Pancreas (tissue), 10 donors: ENCODE data around the gene AXL. TPM values are rescaled to one million over a fixed set of nuclear protein-coding genes. Genes with fewer than 3 reads are reported as not detected.
A peak's percentile ranks its signal among the peaks of the same experiment; 100 is the strongest.

Experiments used
- ATAC-seq, 4 donors: fragments of 200-7000 bp; cut with Tn5 transposase; one replicate each; pipeline versions ENCODE4 v1.8.0 to v1.9.1; 2020; ENCODE audit warnings: mild to moderate bottlenecking in 4 of 4, moderate library complexity in 4 of 4
- DNase-seq, 6 donors: peaks; one replicate each; pipeline ENCODE4 v3.0.0-alpha.2; 2020
- FAIRE-seq: peaks from 2 replicates; lab custom pipeline; 2012; peaks lifted over from hg19 to GRCh38; lab: Jason Lieb, UNC
- H3K27ac ChIP-seq, 4 donors: fragments of 200-600 bp; sonication (generic); 1 replicate in 3 of 4; 2 replicates in 1 of 4; pipeline versions ENCODE4 v1.5.0 to v1.8.0; 2020
- H3K27me3 ChIP-seq, 4 donors: fragments of 200-600 bp; one replicate each; pipeline ENCODE4 v1.8.0; 2021
- H3K36me3 ChIP-seq, 3 donors: fragments of 200-600 bp; sonication (generic) in 1 of 3; one replicate each; pipeline versions ENCODE4 v1.5.0 to v1.8.0; 2020 to 2021
- H3K4me1 ChIP-seq, 3 donors: fragments of 200-600 bp; one replicate each; pipeline ENCODE4 v1.8.0; 2021
- H3K4me3 ChIP-seq, 4 donors: fragments of 200-600 bp; sonication (generic) in 2 of 4; one replicate each; pipeline versions ENCODE4 v1.5.0 to v1.8.0; 2020 to 2021
- H3K9me3 ChIP-seq, 4 donors: fragments of 200-600 bp; one replicate each; pipeline ENCODE4 v1.8.0; 2021
- WGBS, 2 donors: extraction: QIAGEN DNeasy Blood & Tissue Kit; methylation state at CpG; one replicate each; pipeline ENCODE4 v1.1.7; 2013; 5-methylcytosine and 5-hydroxymethylcytosine counted together
- intact Hi-C, 3 donors: fragments of 100-400 bp; cut with DNase I; formaldehyde crosslinking; loops; one replicate each; pipeline versions ENCODE4 v1.11.1 to v1.14.2; 2022
- polyA plus RNA-seq, 2 donors: library from polyadenylated mRNA; stranded (reverse); fragments of 200-250 nt; gene quantifications; one replicate each; pipeline ENCODE4 v1.2.3, GENCODE V29; 2013
- total RNA-seq, 6 donors: library from RNA; stranded (reverse); fragmentation: NEBNext Ultra II Directional in 4 of 6; extraction: Animal tissue kit (Norgen Biotek cat#: 25700) in 4 of 6; gene quantifications; one replicate each; pipeline versions ENCODE4 v1.2.1 to v1.2.4, GENCODE V29; 2021 to 2023
- TF ChIP-seq, protein P1 (sequence below), 4 donors: fragments of 200-600 bp; sonication (generic) in 3 of 4; IDR thresholded peaks; one replicate each; pipeline versions ENCODE4 v1.5.0 to v1.8.0; 2021; ENCODE audit warnings: antibody characterized with exemption in 4 of 4
- donor health status: healthy with polysubstance abuse.
- donor health status: DM: no; HTN: no; CAD: no; lungs with moderate emphysema.
- donor health status: DM: no; HTN: no; CAD: no.
- donor health status: control.
- donor health status: control.
- donor health status: Bipolar disorder and iron deficiency.
- donor health status: DM: yes; HTN: yes; CAD: no.
- donor health status: DM: no; HTN: no; CAD: no.
- donor health status: DM: no; HTN: no; CAD: no.
- donor health status: DM: yes; HTN: yes; CAD: no.

AXL gene
- total and polyA plus RNA-seq, 8 donors, result 1.2 to 16.6 (median 3.3) TPM

GRCh38 chr19:41219924-41220567, 1.0 kb downstream of the AXL start:
- H3K27me3 ChIP-seq, result no peaks in the 10 kb centered on the region
- H3K4me3 ChIP-seq, result peak overlapping the region in 1 of 4 donors; percentile 33
- H3K36me3 ChIP-seq, result no peaks in the 10 kb centered on the region
- ATAC-seq (no peak), DNase-seq (peak in 1 of 6 donors; percentile 25), FAIRE-seq (no peak)
- TF ChIP-seq, protein P1, sequence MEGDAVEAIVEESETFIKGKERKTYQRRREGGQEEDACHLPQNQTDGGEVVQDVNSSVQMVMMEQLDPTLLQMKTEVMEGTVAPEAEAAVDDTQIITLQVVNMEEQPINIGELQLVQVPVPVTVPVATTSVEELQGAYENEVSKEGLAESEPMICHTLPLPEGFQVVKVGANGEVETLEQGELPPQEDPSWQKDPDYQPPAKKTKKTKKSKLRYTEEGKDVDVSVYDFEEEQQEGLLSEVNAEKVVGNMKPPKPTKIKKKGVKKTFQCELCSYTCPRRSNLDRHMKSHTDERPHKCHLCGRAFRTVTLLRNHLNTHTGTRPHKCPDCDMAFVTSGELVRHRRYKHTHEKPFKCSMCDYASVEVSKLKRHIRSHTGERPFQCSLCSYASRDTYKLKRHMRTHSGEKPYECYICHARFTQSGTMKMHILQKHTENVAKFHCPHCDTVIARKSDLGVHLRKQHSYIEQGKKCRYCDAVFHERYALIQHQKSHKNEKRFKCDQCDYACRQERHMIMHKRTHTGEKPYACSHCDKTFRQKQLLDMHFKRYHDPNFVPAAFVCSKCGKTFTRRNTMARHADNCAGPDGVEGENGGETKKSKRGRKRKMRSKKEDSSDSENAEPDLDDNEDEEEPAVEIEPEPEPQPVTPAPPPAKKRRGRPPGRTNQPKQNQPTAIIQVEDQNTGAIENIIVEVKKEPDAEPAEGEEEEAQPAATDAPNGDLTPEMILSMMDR (IDR thresholded peaks at IDR 0.05), result no peak
- WGBS, 2 donors, result 14 to 26% methylated on average over 16 of the region's 16 CpGs
- no peaks in the 10 kb centered on the region for H3K9me3 ChIP-seq
- no peaks in the 10 kb centered on the region for H3K4me1 ChIP-seq
- no peak overlapping the region for H3K27ac ChIP-seq
- intact Hi-C loops, result loop anchor here in 1 of 3 donors (5.0 kb wide), 1 partner anchor 37 kb away; no protein-coding TSS in a partner anchor

DNA sequence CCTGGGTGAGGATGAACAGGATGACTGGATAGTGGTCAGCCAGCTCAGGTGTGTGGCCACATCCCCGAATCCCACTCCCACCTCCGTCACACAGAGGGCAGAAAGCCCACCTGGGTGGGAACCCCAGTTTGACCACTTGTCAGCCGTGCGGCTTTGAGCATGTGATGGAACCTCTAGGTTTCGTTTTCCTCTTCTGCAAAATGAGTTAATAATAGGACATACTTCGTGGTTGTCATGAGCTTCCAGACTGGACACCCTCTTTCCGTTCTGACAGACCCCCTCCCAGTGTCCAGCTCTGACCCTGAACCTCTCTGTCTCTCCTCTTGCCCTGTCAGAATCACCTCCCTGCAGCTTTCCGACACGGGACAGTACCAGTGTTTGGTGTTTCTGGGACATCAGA, 1.8 kb downstream of the AXL start:
- TF ChIP-seq, protein P1 (IDR thresholded peaks at IDR 0.05), result no peak
- H3K4me1 ChIP-seq, result no peaks in the 10 kb centered on the region
- 42 to 49% methylated on average over 9 of the region's 9 CpGs for WGBS, 2 donors
- FAIRE-seq (no peak), DNase-seq (no peak), ATAC-seq (no peak)
- H3K27me3 ChIP-seq, result no peaks in the 10 kb centered on the region
- H3K36me3 ChIP-seq, result no peaks in the 10 kb centered on the region
- peak overlapping the region in 1 of 4 donors; percentile 33 for H3K4me3 ChIP-seq
- no peak overlapping the region for H3K27ac ChIP-seq
- no peaks in the 10 kb centered on the region for H3K9me3 ChIP-seq
- intact Hi-C loops, result no loop called here

GRCh38 chr19:41221514-41222205, 2.6 kb downstream of the AXL start:
- Histone ChIP-seq H3K4me1 (no peaks in the 10 kb centered on the region), H3K4me3 (no peak overlapping the region)

DNA sequence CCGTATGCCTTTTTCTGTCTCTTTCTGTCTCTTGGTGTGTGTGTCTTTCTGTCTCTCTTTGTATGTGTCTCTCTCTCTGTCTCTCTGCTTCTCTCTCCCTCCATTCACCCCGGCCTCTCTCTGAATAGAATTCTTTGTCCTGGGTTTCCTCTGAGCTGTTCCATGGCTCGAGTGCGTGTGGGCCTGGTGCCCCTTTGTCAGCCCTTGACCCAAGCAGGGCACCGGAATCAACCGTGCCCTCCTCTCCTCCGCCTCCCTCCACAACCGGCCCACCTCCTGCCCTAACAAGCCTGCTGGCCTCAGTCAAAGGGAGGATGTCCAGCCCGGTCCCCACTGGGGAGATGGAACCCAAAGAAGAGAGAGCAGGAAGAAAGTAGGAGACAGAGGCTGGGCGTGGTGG, 3.2 kb downstream of the AXL start:
- TF ChIP-seq, protein P1 (IDR thresholded peaks at IDR 0.05), result no peak
- intact Hi-C loops, result no loop called here
- no peak overlapping the region for H3K4me3 ChIP-seq
- H3K27ac ChIP-seq, result no peak overlapping the region
- H3K36me3 ChIP-seq, result no peaks in the 10 kb centered on the region
- ATAC-seq (no peak), FAIRE-seq (no peak), DNase-seq (no peak)
- no peaks in the 10 kb centered on the region for H3K27me3 ChIP-seq
- no peaks in the 10 kb centered on the region for H3K9me3 ChIP-seq
- 57 to 70% methylated on average over 10 of the region's 10 CpGs for WGBS, 2 donors
- H3K4me1 ChIP-seq, result no peaks in the 10 kb centered on the region

More at GRCh38 chr19:41221514-41222205, 2.6 kb downstream of the AXL start:
- Histone ChIP-seq H3K27me3 (no peaks in the 10 kb centered on the region), H3K9me3 (no peaks in the 10 kb centered on the region), H3K36me3 (no peaks in the 10 kb centered on the region), H3K27ac (no peak overlapping the region)
- TF ChIP-seq, protein P1 (IDR thresholded peaks at IDR 0.05), result no peak
- FAIRE-seq (no peak), DNase-seq (no peak), ATAC-seq (no peak)
- intact Hi-C loops, result no loop called here
- WGBS, 2 donors, result 60 to 72% methylated on average over 20 of the region's 20 CpGs
